SU-DHL-6 (cell line): ENCODE data around the gene OR4K17.
"Not testable (repeated sequence)": the region's sequence is repeated elsewhere in the genome, so short reads cannot be mapped to it uniquely, and the experiment has no call there.

Experiments used
- H2AFZ ChIP-seq: fragments of 200-600 bp; sonication (generic); 2 replicates; pipeline ENCODE4 v1.6.1; 2014; ENCODE audit warnings: low read depth, mild to moderate bottlenecking, moderate library complexity, mixed read lengths, antibody characterized with exemption, low read length; ENCODE audit not compliant: severe bottlenecking
- H3F3A ChIP-seq: fragments of 200-600 bp; shearing (Covaris generic); 2 replicates; pipeline ENCODE4 v1.6.0; 2016; ENCODE audit warnings: antibody characterized with exemption, mild to moderate bottlenecking; ENCODE audit not compliant: insufficient read depth
- H3K27ac ChIP-seq: fragments of 200-600 bp; sonication (generic); 2 replicates; pipeline ENCODE4 v1.5.1; 2016; ENCODE audit warnings: low read depth, mild to moderate bottlenecking, low read length, moderate library complexity, mixed read lengths
- H3K27me3 ChIP-seq: fragments of 200-600 bp; sonication (generic), shearing (Covaris generic); 2 replicates; pipeline ENCODE4 v1.6.0; 2014; ENCODE audit warnings: mild to moderate bottlenecking, low read length
- H3K36me3 ChIP-seq: fragments of 200-600 bp; sonication (generic); 2 replicates; pipeline ENCODE4 v1.6.1; 2014; ENCODE audit warnings: mild to moderate bottlenecking, low read length, mixed read lengths
- H3K4me2 ChIP-seq: fragments of 300-600, 200-600 bp; shearing (Covaris generic), sonication (generic); 2 replicates; pipeline ENCODE4 v1.6.0; 2014; ENCODE audit warnings: low read length, low read depth, mild to moderate bottlenecking; ENCODE audit not compliant: poor library complexity, severe bottlenecking
- H3K4me3 ChIP-seq: fragments of 200-600 bp; sonication (generic); 2 replicates; pipeline ENCODE4 v1.5.1; 2014; ENCODE audit warnings: antibody characterized with exemption, low read length, mild to moderate bottlenecking, mixed read lengths; ENCODE audit not compliant: insufficient read depth, poor library complexity, severe bottlenecking
- H3K79me2 ChIP-seq: fragments of 200-600 bp; sonication (generic); 2 replicates; pipeline ENCODE4 v1.6.1; 2014; ENCODE audit warnings: mild to moderate bottlenecking, low read length, moderate library complexity; ENCODE audit not compliant: insufficient read depth
- H3K9ac ChIP-seq: fragments of 200-600 bp; sonication (generic); 2 replicates; pipeline ENCODE4 v1.7.0; 2014; ENCODE audit warnings: mild to moderate bottlenecking, low read length
- H3K9me2 ChIP-seq: fragments of 200-600 bp; sonication (generic); replicated peaks from 2 replicates; pipeline ENCODE4 v1.6.1; 2014; ENCODE audit warnings: low read length; ENCODE audit not compliant: insufficient read depth
- H3K9me3 ChIP-seq: fragments of 200-600 bp; sonication (generic); 2 replicates; pipeline ENCODE4 v1.6.1; 2014; ENCODE audit warnings: low read length, mixed read lengths; ENCODE audit not compliant: insufficient read depth
- H4K20me1 ChIP-seq: fragments of 200-600 bp; sonication (generic); 2 replicates; pipeline ENCODE4 v1.6.1; 2014; ENCODE audit warnings: low read depth, mild to moderate bottlenecking, antibody characterized with exemption, low read length, moderate library complexity, mixed read lengths
- EZH2phosphoT487 ChIP-seq: fragments of 200-600 bp; sonication (generic), shearing (Covaris generic); conservative IDR thresholded peaks from 2 replicates; pipeline ENCODE4 v1.6.1; 2018; ENCODE audit warnings: mild to moderate bottlenecking, antibody characterized with exemption, low read length, moderate library complexity, mixed read lengths
- TF ChIP-seq, protein P1 (sequence below): fragments of 200-600 bp; sonication (generic); IDR thresholded peaks from one replicate; pipeline ENCODE4 v1.5.1; 2017; ENCODE audit warnings: antibody characterized with exemption, mild to moderate bottlenecking, low read length, moderate library complexity; ENCODE audit not compliant: insufficient read depth, poor library complexity, severe bottlenecking

Gene OR4K17

DNA sequence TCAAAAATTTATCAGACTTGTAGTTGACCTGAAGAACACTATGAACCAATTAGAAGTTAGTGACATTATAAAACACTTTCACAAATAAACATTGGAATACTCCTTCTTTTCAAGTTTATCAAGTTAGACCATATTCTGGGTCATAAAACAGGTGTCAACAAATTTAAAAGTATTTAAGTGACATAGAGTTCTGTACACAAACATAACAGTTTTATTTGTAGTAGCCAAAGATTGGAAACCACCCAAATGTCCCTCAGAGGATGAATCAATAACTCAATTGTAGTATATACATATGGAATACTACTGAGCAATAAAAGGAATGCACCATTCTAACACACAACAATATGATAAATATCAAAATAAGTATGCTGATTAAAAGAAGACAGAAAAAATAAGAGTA is 56.6 kb downstream of the OR4K17 start:
- H3K9me3 ChIP-seq: no peaks in the 10 kb centered on the region
- no peaks in the 10 kb centered on the region; the same call in 1 of the 2 replicates for H3K36me3 ChIP-seq
- H3F3A ChIP-seq: no peaks in the 10 kb centered on the region
- no peaks in the 10 kb centered on the region for H3K79me2 ChIP-seq
- H4K20me1 ChIP-seq: no peaks in the 10 kb centered on the region
- no peak overlapping the region for H2AFZ ChIP-seq
- H3K27me3 ChIP-seq: no peaks in the 10 kb centered on the region
- no peak overlapping the region for H3K27ac ChIP-seq
- H3K9me2 ChIP-seq: no peaks in the 10 kb centered on the region
- H3K4me2 ChIP-seq: no peak overlapping the region
- no peak overlapping the region for H3K9ac ChIP-seq
- TF ChIP-seq, protein P1, sequence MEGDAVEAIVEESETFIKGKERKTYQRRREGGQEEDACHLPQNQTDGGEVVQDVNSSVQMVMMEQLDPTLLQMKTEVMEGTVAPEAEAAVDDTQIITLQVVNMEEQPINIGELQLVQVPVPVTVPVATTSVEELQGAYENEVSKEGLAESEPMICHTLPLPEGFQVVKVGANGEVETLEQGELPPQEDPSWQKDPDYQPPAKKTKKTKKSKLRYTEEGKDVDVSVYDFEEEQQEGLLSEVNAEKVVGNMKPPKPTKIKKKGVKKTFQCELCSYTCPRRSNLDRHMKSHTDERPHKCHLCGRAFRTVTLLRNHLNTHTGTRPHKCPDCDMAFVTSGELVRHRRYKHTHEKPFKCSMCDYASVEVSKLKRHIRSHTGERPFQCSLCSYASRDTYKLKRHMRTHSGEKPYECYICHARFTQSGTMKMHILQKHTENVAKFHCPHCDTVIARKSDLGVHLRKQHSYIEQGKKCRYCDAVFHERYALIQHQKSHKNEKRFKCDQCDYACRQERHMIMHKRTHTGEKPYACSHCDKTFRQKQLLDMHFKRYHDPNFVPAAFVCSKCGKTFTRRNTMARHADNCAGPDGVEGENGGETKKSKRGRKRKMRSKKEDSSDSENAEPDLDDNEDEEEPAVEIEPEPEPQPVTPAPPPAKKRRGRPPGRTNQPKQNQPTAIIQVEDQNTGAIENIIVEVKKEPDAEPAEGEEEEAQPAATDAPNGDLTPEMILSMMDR: no peak
- no peak for TF ChIP-seq EZH2phosphoT487
- no peak overlapping the region for H3K4me3 ChIP-seq

DNA sequence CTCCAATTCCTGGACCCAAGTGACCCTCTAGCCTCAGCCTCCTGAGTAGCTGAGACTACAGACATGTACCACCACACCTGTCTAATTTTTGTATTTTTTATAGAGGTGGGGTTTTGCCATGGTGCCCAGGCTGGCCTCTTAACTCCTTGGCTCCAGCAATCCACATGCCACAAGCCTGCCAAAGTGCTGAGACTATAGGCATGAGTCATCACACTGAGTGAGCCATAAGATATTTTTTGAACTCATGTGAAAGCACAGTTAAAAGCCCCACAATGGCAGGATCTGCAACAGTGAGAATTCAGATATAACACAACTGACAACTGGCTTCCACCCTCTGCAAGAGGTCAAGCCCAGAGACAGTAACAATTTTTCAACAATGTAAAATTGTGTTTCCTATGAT is 59.3 kb downstream of the OR4K17 start:
- not testable (repeated sequence) for H3K9me3 ChIP-seq, H2AFZ ChIP-seq, H4K20me1 ChIP-seq, H3K79me2 ChIP-seq, H3K9ac ChIP-seq, H3K4me2 ChIP-seq, H3K27ac ChIP-seq, H3K36me3 ChIP-seq, H3K4me3 ChIP-seq, H3K27me3 ChIP-seq, H3F3A ChIP-seq, H3K9me2 ChIP-seq
